Measurements from ENCODE around the gene PRR14L.
"Not testable (repeated sequence)": the region's sequence is repeated elsewhere in the genome, so short reads cannot be mapped to it uniquely, and the experiment has no call there.

Gene PRR14L

GRCh38 chr22:31680861-31681341 is 69.0 kb downstream of the PRR14L start:
- Histone ChIP-seq H3K4me3 (ENCODE audit: low read depth in 1 of 2, low read length in 2 of 2) (peak overlapping the region in 1 of 2 donors; percentile 11), H3K9me3 (ENCODE audit: low read length) (no peaks in the 10 kb centered on the region), H3K9ac (ENCODE audit: low read length) (no peak overlapping the region), H3K27ac (ENCODE audit: low read depth, low read length) (peak overlapping the region; percentile 79), H3K36me3 (ENCODE audit: insufficient read depth, low read length) (peaks cover 20% of the 10 kb centered on the region), H3K27me3 (ENCODE audit: control insufficient read depth in 1 of 2, insufficient read depth in 2 of 2, low read length in 2 of 2) (no peaks in the 10 kb centered on the region), H3K4me1 (ENCODE audit: insufficient read depth, low read length) (peaks cover 46% of the 10 kb centered on the region)

DNA sequence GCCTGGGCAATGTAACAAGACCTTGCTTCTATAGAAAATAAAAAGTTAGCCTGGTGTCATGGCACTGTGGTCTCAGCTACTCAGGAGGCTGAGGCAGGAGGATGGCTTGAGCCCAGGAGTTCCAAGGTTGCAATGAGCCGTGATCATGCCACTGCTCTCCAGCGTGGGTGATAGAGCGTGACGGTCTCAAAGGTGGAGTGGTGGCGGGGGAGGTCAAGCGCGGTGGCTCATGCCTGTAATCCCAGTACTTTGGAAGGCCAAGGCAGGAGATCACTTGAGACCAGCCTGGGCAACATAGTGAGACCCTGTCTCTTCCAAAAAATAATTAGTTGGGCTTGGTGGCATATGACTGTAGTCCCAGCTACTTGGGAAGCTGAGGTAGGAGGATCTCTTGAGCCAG is 71.2 kb downstream of the PRR14L start:
- Histone ChIP-seq H3K9ac (ENCODE audit: low read length) (no peak overlapping the region), H3K9me3 (ENCODE audit: low read length) (no peaks in the 10 kb centered on the region), H3K27me3 (ENCODE audit: control insufficient read depth in 1 of 2, insufficient read depth in 2 of 2, low read length in 2 of 2) (no peaks in the 10 kb centered on the region), H3K4me1 (ENCODE audit: insufficient read depth, low read length) (peaks cover 43% of the 10 kb centered on the region), H3K27ac (ENCODE audit: low read depth, low read length) (no peak overlapping the region), H3K4me3 (ENCODE audit: low read depth in 1 of 2, low read length in 2 of 2) (no peak overlapping the region), H3K36me3 (ENCODE audit: insufficient read depth, low read length) (no peaks in the 10 kb centered on the region)

- no peaks in the 10 kb centered on the region for H3K36me3 ChIP-seq (ENCODE audit: insufficient read depth, low read length)
- H3K9me3 ChIP-seq (ENCODE audit: low read length) = no peaks in the 10 kb centered on the region
- no peak overlapping the region for H3K9ac ChIP-seq (ENCODE audit: low read length)
- H3K4me1 ChIP-seq (ENCODE audit: insufficient read depth, low read length) = peaks cover 23% of the 10 kb centered on the region
- no peaks in the 10 kb centered on the region for H3K27me3 ChIP-seq (ENCODE audit: control insufficient read depth in 1 of 2, insufficient read depth in 2 of 2, low read length in 2 of 2)
- peak overlapping the region; percentile 58 for H3K27ac ChIP-seq (ENCODE audit: low read depth, low read length)
- H3K4me3 ChIP-seq (ENCODE audit: low read depth in 1 of 2, low read length in 2 of 2) = peak overlapping the region; percentile 27 to 52
Observed at GRCh38 chr22:31676700-31677099, 73.2 kb downstream of the PRR14L start.

DNA sequence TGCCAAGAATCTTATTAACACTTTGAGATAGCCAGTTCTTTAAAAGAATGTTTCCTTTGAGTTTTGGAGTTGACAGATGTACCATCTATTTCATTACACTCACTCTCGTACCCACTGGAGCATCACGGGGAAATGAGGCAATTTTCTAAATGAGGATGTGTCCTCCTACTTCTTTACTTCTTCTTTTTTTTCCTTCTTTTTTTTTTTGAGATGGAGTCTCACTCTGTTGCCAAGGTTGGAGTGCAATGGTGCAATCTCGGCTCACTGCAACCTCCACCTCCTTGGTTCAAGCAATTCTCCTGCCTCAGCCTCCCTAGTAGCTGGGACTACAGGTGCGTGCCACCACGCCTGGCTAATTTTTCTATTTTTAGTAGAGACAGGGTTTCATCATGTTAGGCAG is 75.7 kb downstream of the PRR14L start:
- H3K36me3 ChIP-seq (ENCODE audit: insufficient read depth, low read length); H3K27ac ChIP-seq (ENCODE audit: low read depth, low read length); H3K9ac ChIP-seq (ENCODE audit: low read length); H3K27me3 ChIP-seq (ENCODE audit: control insufficient read depth in 1 of 2, insufficient read depth in 2 of 2, low read length in 2 of 2); H3K9me3 ChIP-seq (ENCODE audit: low read length); H3K4me3 ChIP-seq (ENCODE audit: low read depth in 1 of 2, low read length in 2 of 2); H3K4me1 ChIP-seq (ENCODE audit: insufficient read depth, low read length): not testable (repeated sequence)

GRCh38 chr22:31668849-31669248 is 81.1 kb downstream of the PRR14L start:
- not testable (repeated sequence) for H3K27me3 ChIP-seq (ENCODE audit: control insufficient read depth in 1 of 2, insufficient read depth in 2 of 2, low read length in 2 of 2); H3K27ac ChIP-seq (ENCODE audit: low read depth, low read length); H3K9ac ChIP-seq (ENCODE audit: low read length); H3K4me3 ChIP-seq (ENCODE audit: low read depth in 1 of 2, low read length in 2 of 2); H3K9me3 ChIP-seq (ENCODE audit: low read length); H3K4me1 ChIP-seq (ENCODE audit: insufficient read depth, low read length); H3K36me3 ChIP-seq (ENCODE audit: insufficient read depth, low read length)

DNA sequence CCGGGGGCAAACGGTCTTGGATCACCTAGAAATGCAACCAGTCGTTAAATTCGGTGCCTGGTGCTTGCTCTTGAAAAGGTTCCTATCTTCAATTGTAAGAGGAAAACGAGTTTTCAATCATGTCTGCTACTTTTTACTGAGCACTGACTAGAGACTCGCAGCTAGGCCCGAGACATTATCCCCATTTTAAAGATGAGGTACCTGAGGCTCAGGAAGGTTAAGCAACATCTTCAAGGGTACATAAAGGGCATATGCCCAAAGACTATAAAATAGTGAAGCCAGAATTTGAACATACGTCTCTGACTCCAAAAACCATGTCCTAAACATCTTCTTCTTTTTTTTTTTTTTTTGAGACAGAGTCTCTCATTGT is 87.3 kb downstream of the PRR14L start:
- Histone ChIP-seq H3K4me3 (ENCODE audit: low read depth in 1 of 2, low read length in 2 of 2) (peak overlapping the region; percentile 55 to 99), H3K9ac (ENCODE audit: low read length) (peak overlapping the region; percentile 78), H3K36me3 (ENCODE audit: insufficient read depth, low read length) (no peaks in the 10 kb centered on the region), H3K27me3 (ENCODE audit: control insufficient read depth in 1 of 2, insufficient read depth in 2 of 2, low read length in 2 of 2) (no peaks in the 10 kb centered on the region), H3K4me1 (ENCODE audit: insufficient read depth, low read length) (peaks cover 9% of the 10 kb centered on the region), H3K27ac (ENCODE audit: low read depth, low read length) (peak overlapping the region; percentile 67), H3K9me3 (ENCODE audit: low read length) (no peaks in the 10 kb centered on the region)

DNA sequence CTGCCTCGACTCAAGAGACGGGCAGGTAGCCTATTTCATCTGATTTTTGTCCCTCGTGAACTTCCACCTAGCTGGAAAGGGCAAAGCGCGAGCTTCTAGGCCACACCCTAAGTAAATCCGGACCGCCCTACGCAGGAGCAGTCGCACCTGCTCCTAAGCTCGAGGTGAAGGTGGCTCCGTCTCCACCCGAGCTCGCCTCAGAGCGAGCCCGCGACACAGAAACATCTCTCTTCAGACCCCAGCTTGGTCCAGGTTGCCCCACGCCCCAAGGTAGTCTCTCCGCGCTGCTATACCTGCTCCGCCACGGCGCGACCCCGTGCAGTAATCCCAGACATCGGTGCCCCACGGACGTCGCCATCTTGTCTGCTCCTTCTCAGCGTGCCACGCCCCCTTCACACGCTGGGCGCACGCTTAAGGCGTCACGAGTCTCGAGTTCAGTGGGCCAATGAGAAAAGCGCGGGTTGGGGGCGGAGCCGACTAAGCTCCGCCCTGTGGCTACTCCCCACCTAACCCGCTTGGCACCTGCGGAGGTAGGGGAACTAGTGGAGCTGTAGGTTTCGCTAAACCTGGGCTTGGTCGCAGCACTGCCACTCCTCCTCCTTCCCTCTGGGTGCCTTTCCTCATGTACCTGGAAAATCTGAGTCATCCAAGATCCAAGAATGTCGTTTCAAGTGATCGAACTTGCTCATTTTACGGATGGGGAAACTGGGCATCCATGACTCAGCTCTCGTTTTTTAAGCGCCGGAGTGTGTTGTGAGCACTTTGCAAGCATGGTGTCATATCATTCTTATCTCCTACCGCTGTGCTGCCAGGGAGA is 87.9 kb downstream of the PRR14L start, which contains the start of gene PISD:
PISD (minus strand) TSS at position 365 of the 817 bp plus-strand sequence; CDS start at position 358, 7 bp downstream.
- Histone ChIP-seq H3K36me3 (ENCODE audit: insufficient read depth, low read length) (no peaks in the 10 kb centered on the region), H3K27ac (ENCODE audit: low read depth, low read length) (peak within 1 kb of the TSS; percentile 67), H3K9ac (ENCODE audit: low read length) (peak within 1 kb of the TSS; percentile 78), H3K4me3 (ENCODE audit: low read depth in 1 of 2, low read length in 2 of 2) (peak within 1 kb of the TSS; percentile 55 to 99), H3K9me3 (ENCODE audit: low read length) (no peaks in the 10 kb centered on the region), H3K27me3 (ENCODE audit: control insufficient read depth in 1 of 2, insufficient read depth in 2 of 2, low read length in 2 of 2) (no peaks in the 10 kb centered on the region), H3K4me1 (ENCODE audit: insufficient read depth, low read length) (peaks cover 9% of the 10 kb centered on the region)

DNA sequence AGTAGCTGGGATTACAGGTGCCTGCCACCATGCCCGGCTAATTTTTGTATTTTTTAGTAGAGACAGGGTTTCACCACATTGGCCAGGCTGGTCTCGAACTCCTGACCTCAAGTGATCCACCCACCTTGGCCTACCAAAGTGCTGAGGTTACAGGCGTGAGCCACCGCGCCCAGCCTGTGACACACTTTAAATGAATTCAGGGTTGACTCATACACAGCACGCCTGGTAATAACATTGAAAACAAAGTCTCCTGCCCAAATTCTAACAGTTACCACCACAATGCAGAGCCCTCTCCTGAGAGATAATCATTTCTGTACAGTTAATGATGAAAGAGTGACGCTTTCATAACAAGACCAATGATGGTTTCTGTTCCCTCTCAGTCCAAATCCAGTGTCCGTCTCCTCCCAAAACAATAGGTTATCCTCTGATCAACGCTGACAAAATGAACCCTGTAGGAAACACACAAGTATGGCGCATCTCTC is 89.0 kb downstream of the PRR14L start:
- not testable (repeated sequence) for H3K4me1 ChIP-seq (ENCODE audit: insufficient read depth, low read length); H3K9me3 ChIP-seq (ENCODE audit: low read length); H3K27me3 ChIP-seq (ENCODE audit: control insufficient read depth in 1 of 2, insufficient read depth in 2 of 2, low read length in 2 of 2); H3K27ac ChIP-seq (ENCODE audit: low read depth, low read length); H3K9ac ChIP-seq (ENCODE audit: low read length); H3K36me3 ChIP-seq (ENCODE audit: insufficient read depth, low read length)
- H3K4me3 ChIP-seq (ENCODE audit: low read depth in 1 of 2, low read length in 2 of 2) = peak overlapping the region in 1 of 2 donors; percentile 99

DNA sequence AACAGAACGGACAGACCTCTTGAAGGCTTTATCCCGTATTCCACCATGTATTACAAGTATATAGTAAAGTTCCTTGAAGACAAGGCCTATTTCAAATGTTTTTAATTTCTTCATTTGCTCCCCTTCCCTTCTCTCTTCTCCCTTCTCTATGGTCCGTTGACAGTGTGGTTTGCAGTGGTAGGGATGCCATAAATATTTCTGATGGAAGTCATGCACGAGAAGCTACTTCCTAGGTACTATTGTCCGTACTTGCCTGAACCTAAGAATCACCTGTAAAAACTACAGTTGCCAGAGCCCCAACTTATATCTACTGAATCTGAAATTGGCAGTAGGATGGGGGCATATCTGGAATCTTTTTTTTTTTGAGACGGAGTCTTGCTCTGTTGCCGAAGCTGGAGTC is 90.7 kb downstream of the PRR14L start:
- Histone ChIP-seq H3K36me3 (ENCODE audit: insufficient read depth, low read length) (no peaks in the 10 kb centered on the region), H3K4me3 (ENCODE audit: low read depth in 1 of 2, low read length in 2 of 2) (no peak overlapping the region), H3K27ac (ENCODE audit: low read depth, low read length) (no peak overlapping the region), H3K27me3 (ENCODE audit: control insufficient read depth in 1 of 2, insufficient read depth in 2 of 2, low read length in 2 of 2) (no peaks in the 10 kb centered on the region), H3K4me1 (ENCODE audit: insufficient read depth, low read length) (peaks cover 9% of the 10 kb centered on the region), H3K9me3 (ENCODE audit: low read length) (no peaks in the 10 kb centered on the region), H3K9ac (ENCODE audit: low read length) (no peak overlapping the region)

GRCh38 chr22:31654408-31654807 is 95.5 kb downstream of the PRR14L start:
- H3K4me1 ChIP-seq (ENCODE audit: insufficient read depth, low read length) = no peaks in the 10 kb centered on the region

DNA sequence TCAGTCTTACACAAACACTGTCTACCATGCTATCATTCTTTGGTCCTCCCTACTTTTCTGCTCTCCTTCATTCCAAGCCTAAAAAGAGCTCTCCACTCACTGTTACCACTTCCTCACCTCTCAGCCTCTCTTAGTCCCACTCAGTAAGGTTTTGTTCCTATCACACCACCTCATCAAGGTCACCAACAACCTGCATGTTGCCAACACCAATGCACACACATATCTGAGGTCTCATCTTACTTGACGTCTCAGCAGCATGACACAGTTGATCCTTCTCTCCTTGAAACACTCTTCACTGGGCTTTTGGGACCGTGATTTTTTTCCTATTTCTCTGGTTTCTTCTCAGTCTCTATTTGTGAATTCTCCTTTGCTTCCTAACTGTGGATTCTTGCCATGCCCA is 96.0 kb downstream of the PRR14L start:
- no peak overlapping the region for H3K27ac ChIP-seq (ENCODE audit: low read depth, low read length)

More at GRCh38 chr22:31654408-31654807, 95.5 kb downstream of the PRR14L start:
- Histone ChIP-seq H3K27me3 (ENCODE audit: control insufficient read depth in 1 of 2, insufficient read depth in 2 of 2, low read length in 2 of 2) (no peaks in the 10 kb centered on the region), H3K9ac (ENCODE audit: low read length) (no peak overlapping the region), H3K4me3 (ENCODE audit: low read depth in 1 of 2, low read length in 2 of 2) (no peak overlapping the region), H3K9me3 (ENCODE audit: low read length) (no peaks in the 10 kb centered on the region), H3K36me3 (ENCODE audit: insufficient read depth, low read length) (no peaks in the 10 kb centered on the region), H3K27ac (ENCODE audit: low read depth, low read length) (no peak overlapping the region)

More for the DNA sequence above, 96.0 kb downstream of the PRR14L start:
- no peaks in the 10 kb centered on the region for H3K4me1 ChIP-seq (ENCODE audit: insufficient read depth, low read length)
- H3K9ac ChIP-seq (ENCODE audit: low read length) = no peak overlapping the region
- H3K9me3 ChIP-seq (ENCODE audit: low read length) = no peaks in the 10 kb centered on the region
- no peak overlapping the region for H3K4me3 ChIP-seq (ENCODE audit: low read depth in 1 of 2, low read length in 2 of 2)
- no peaks in the 10 kb centered on the region for H3K27me3 ChIP-seq (ENCODE audit: control insufficient read depth in 1 of 2, insufficient read depth in 2 of 2, low read length in 2 of 2)
- H3K36me3 ChIP-seq (ENCODE audit: insufficient read depth, low read length) = peaks cover under 1% of the 10 kb centered on the region
